Mesenchymal stem cell (in vitro differentiated cells and primary cell): ENCODE results near the gene ZSCAN22.
"Not testable (repeated sequence)": the region's sequence is repeated elsewhere in the genome, so short reads cannot be mapped to it uniquely, and the experiment has no call there.

ENCODE experiments used
- DNase-seq: peaks from one replicate; pipeline ENCODE4 v3.0.0-alpha.2; 2013
- H2AFZ ChIP-seq: one replicate; pipeline ENCODE4 v1.6.1; 2013; ENCODE audit warnings: low read depth, mild to moderate bottlenecking, control low read depth, inconsistent platforms, low read length, moderate library complexity
- H2AK5ac ChIP-seq: 2 replicates; pipeline ENCODE4 v1.6.1; 2013; ENCODE audit warnings: low read length, moderate library complexity, mild to moderate bottlenecking, inconsistent platforms; ENCODE audit not compliant: severe bottlenecking
- H2BK120ac ChIP-seq: one replicate; pipeline ENCODE4 v1.6.1; 2013; ENCODE audit warnings: low read depth, mild to moderate bottlenecking, inconsistent platforms, low read length, moderate library complexity
- H2BK12ac ChIP-seq, 2 experiments: one replicate each; pipeline ENCODE4 v1.6.1; 2013; ENCODE audit warnings: inconsistent platforms in 2 of 2, low read length in 2 of 2, mild to moderate bottlenecking in 2 of 2, moderate library complexity in 2 of 2, control low read depth in 1 of 2
- H2BK15ac ChIP-seq: one replicate; pipeline ENCODE4 v1.6.1; 2013; ENCODE audit warnings: mild to moderate bottlenecking, low read depth, inconsistent platforms; ENCODE audit not compliant: poor library complexity, severe bottlenecking
- H2BK5ac ChIP-seq: 2 replicates; pipeline ENCODE4 v1.6.1; 2013; ENCODE audit warnings: low read depth, mild to moderate bottlenecking, low read length, control low read depth, inconsistent platforms; ENCODE audit not compliant: poor library complexity, severe bottlenecking
- H3K14ac ChIP-seq, 2 experiments: one replicate each; pipeline ENCODE4 v1.6.1; 2013; ENCODE audit warnings: inconsistent platforms in 2 of 2, low read length in 2 of 2, control low read depth in 1 of 2, mild to moderate bottlenecking in 1 of 2, moderate library complexity in 1 of 2
- H3K18ac ChIP-seq, 2 experiments: one replicate each; pipeline ENCODE4 v1.6.1; 2013; ENCODE audit warnings: inconsistent platforms in 2 of 2, low read length in 2 of 2, control low read depth in 1 of 2, low read depth in 1 of 2, mild to moderate bottlenecking in 1 of 2
- H3K23ac ChIP-seq, 2 experiments: one replicate each; pipeline ENCODE4 v1.6.1; 2013; ENCODE audit warnings: inconsistent platforms in 2 of 2, low read length in 2 of 2, mild to moderate bottlenecking in 2 of 2, moderate library complexity in 2 of 2, control low read depth in 1 of 2
- H3K27ac ChIP-seq: 2 replicates; pipeline ENCODE4 v1.5.1; 2013; ENCODE audit warnings: mild to moderate bottlenecking, moderate library complexity, low read length, control low read depth, inconsistent platforms; ENCODE audit not compliant: poor library complexity, severe bottlenecking
- H3K27me3 ChIP-seq, 2 experiments: 2 replicates each; pipeline versions ENCODE4 v1.6.1 to v1.7.0; 2013; ENCODE audit warnings: low read length in 2 of 2, mild to moderate bottlenecking in 2 of 2, moderate library complexity in 2 of 2, control low read depth in 1 of 2, inconsistent platforms in 1 of 2; ENCODE audit not compliant: control insufficient read depth in 1 of 2, insufficient read depth in 1 of 2
- H3K36me3 ChIP-seq, 2 experiments: 2 replicates each; pipeline versions ENCODE4 v1.6.1 to v1.7.0; 2013; ENCODE audit warnings: low read length in 2 of 2, control low read depth in 1 of 2, inconsistent platforms in 1 of 2, low read depth in 1 of 2, mild to moderate bottlenecking in 1 of 2; ENCODE audit not compliant: insufficient read depth in 2 of 2, control insufficient read depth in 1 of 2
- H3K4ac ChIP-seq, 2 experiments: one replicate each; pipeline ENCODE4 v1.6.1; 2013; ENCODE audit warnings: inconsistent platforms in 2 of 2, low read length in 2 of 2, mild to moderate bottlenecking in 2 of 2, moderate library complexity in 2 of 2, control low read depth in 1 of 2, low read depth in 1 of 2
- H3K4me1 ChIP-seq: 2 replicates; pipeline ENCODE4 v1.6.1; 2013; ENCODE audit warnings: low read depth, low read length, control low read depth; ENCODE audit not compliant: control insufficient read depth, insufficient read depth
- H3K4me2 ChIP-seq: 2 replicates; pipeline ENCODE4 v1.6.1; 2013; ENCODE audit warnings: low read length, mild to moderate bottlenecking, inconsistent platforms; ENCODE audit not compliant: poor library complexity, severe bottlenecking
- H3K4me3 ChIP-seq, 2 experiments: 2 replicates each; pipeline versions ENCODE4 v1.5.1 to v1.7.0; 2013; ENCODE audit warnings: low read length in 2 of 2, mild to moderate bottlenecking in 2 of 2, control low read depth in 1 of 2, low read depth in 1 of 2; ENCODE audit not compliant: insufficient read depth in 1 of 2
- H3K79me1 ChIP-seq: replicated peaks from 2 replicates; pipeline ENCODE4 v1.6.1; 2013; ENCODE audit warnings: mild to moderate bottlenecking, control low read depth, low read length, inconsistent platforms; ENCODE audit not compliant: poor library complexity, severe bottlenecking
- H3K9ac ChIP-seq: 2 replicates; pipeline ENCODE4 v1.7.0; 2013; ENCODE audit warnings: mild to moderate bottlenecking, low read length, moderate library complexity
- H3K9me3 ChIP-seq: 2 replicates; pipeline ENCODE4 v1.7.0; 2013; ENCODE audit warnings: mild to moderate bottlenecking, low read length; ENCODE audit not compliant: control insufficient read depth
- H4K8ac ChIP-seq: one replicate; pipeline ENCODE4 v1.6.1; 2013; ENCODE audit warnings: inconsistent platforms, mild to moderate bottlenecking, low read length, moderate library complexity
- H4K91ac ChIP-seq: one replicate; pipeline ENCODE4 v1.6.1; 2013; ENCODE audit warnings: mild to moderate bottlenecking, low read length, inconsistent platforms
- WGBS: methylation state at CpG from one replicate; pipeline ENCODE4 v1.1.7; 2013; ENCODE audit warnings: mixed read lengths; 5-methylcytosine and 5-hydroxymethylcytosine counted together

The ZSCAN22 gene

GRCh38 chr19:58374200-58374599 lies 47.4 kb downstream of the ZSCAN22 start:
- WGBS: 77% methylated on average over 3 of the region's 4 CpGs
- no peak overlapping the region for H2BK120ac ChIP-seq

GRCh38 chr19:58376724-58377123 lies 49.9 kb downstream of the ZSCAN22 start:
- WGBS: 75% methylated on average over 7 of the region's 7 CpGs
- not testable (repeated sequence) for H3K23ac ChIP-seq, H3K4ac ChIP-seq

More at GRCh38 chr19:58374200-58374599, 47.4 kb downstream of the ZSCAN22 start:
- Histone ChIP-seq H2AFZ (no peak overlapping the region), H3K14ac (no peak overlapping the region), H3K9me3 (no peaks in the 10 kb centered on the region), H3K4me3 (no peak overlapping the region), H3K79me1 (peaks cover 20% of the 10 kb centered on the region), H3K4me2 (no peak overlapping the region), H3K36me3 (peaks cover 0 to 6% of the 10 kb centered on the region in 2 experiments), H3K9ac (no peak overlapping the region), H4K91ac (no peak overlapping the region), H2BK5ac (no peak overlapping the region), H2BK15ac (no peak overlapping the region), H3K23ac (no peak overlapping the region), H3K4me1 (peaks cover 6% of the 10 kb centered on the region), H2AK5ac (no peak overlapping the region), H3K27me3 (no peaks in the 10 kb centered on the region), H3K18ac (no peak overlapping the region), H2BK12ac (no peak overlapping the region), H3K27ac (no peak overlapping the region), H4K8ac (no peak overlapping the region), H3K4ac (no peak overlapping the region)
- peak; percentile 44 for DNase-seq

GRCh38 chr19:58379246-58379645 lies 52.5 kb downstream of the ZSCAN22 start:
- H2BK5ac ChIP-seq: no peak overlapping the region
- H3K14ac ChIP-seq: no peak overlapping the region
- no peak overlapping the region for H2BK15ac ChIP-seq
- no peak overlapping the region for H2BK12ac ChIP-seq
- H3K18ac ChIP-seq: no peak overlapping the region
- H3K23ac ChIP-seq: no peak overlapping the region
- H4K91ac ChIP-seq: no peak overlapping the region
- H3K4me2 ChIP-seq: no peak overlapping the region
- H3K9ac ChIP-seq: no peak overlapping the region
- peak overlapping the region; percentile 79 for H4K8ac ChIP-seq
- WGBS: 93% methylated on average over 6 of the region's 6 CpGs
- H3K4ac ChIP-seq: no peak overlapping the region
- no peak overlapping the region for H2BK120ac ChIP-seq
- H2AK5ac ChIP-seq: no peak overlapping the region
- no peak overlapping the region for H2AFZ ChIP-seq
- DNase-seq: no peak
- H3K4me3 ChIP-seq: peak overlapping the region in 1 of 2 experiments; percentile 86
- H3K9me3 ChIP-seq: no peaks in the 10 kb centered on the region
- peaks cover 26% of the 10 kb centered on the region for H3K4me1 ChIP-seq
- H3K27me3 ChIP-seq: no peaks in the 10 kb centered on the region
- H3K27ac ChIP-seq: no peak overlapping the region
- peaks cover 0 to 10% of the 10 kb centered on the region in 2 experiments for H3K36me3 ChIP-seq
- peaks cover 36% of the 10 kb centered on the region for H3K79me1 ChIP-seq

More at GRCh38 chr19:58376724-58377123, 49.9 kb downstream of the ZSCAN22 start:
- H3K14ac ChIP-seq, H2AK5ac ChIP-seq, H3K36me3 ChIP-seq, H3K27me3 ChIP-seq, H3K9ac ChIP-seq, H4K91ac ChIP-seq, H3K4me3 ChIP-seq, H3K18ac ChIP-seq, H3K9me3 ChIP-seq, H2BK120ac ChIP-seq, H4K8ac ChIP-seq, H3K4me2 ChIP-seq, H2BK15ac ChIP-seq, H2BK5ac ChIP-seq, H2BK12ac ChIP-seq, H2AFZ ChIP-seq: not testable (repeated sequence)
- H3K27ac ChIP-seq: peak overlapping the region; percentile 22
- H3K79me1 ChIP-seq: peaks cover 25% of the 10 kb centered on the region
- peaks cover 18% of the 10 kb centered on the region for H3K4me1 ChIP-seq
- DNase-seq: peak; percentile 44

- peak overlapping the region; percentile 86 for H2AFZ ChIP-seq
- peak overlapping the region; percentile 82 for H4K8ac ChIP-seq
- peak overlapping the region; percentile 38 for H2BK15ac ChIP-seq
- H3K23ac ChIP-seq: no peak overlapping the region
- peaks cover 0 to 10% of the 10 kb centered on the region in 2 experiments for H3K36me3 ChIP-seq
- WGBS: 13% methylated on average over 24 of the region's 24 CpGs
- H3K18ac ChIP-seq: peak overlapping the region; percentile 60 to 75
- no peak overlapping the region for H2AK5ac ChIP-seq
- H3K4me2 ChIP-seq: peak overlapping the region; percentile 45
- H3K27me3 ChIP-seq: no peaks in the 10 kb centered on the region
- H3K79me1 ChIP-seq: peaks cover 37% of the 10 kb centered on the region
- H2BK12ac ChIP-seq: no peak overlapping the region
- H3K14ac ChIP-seq: no peak overlapping the region
- H3K4me3 ChIP-seq: peak overlapping the region; percentile 77 to 86
- H3K27ac ChIP-seq: peak overlapping the region; percentile 64
- H3K9ac ChIP-seq: peak overlapping the region; percentile 95
- H2BK5ac ChIP-seq: no peak overlapping the region
- no peaks in the 10 kb centered on the region for H3K9me3 ChIP-seq
- no peak overlapping the region for H2BK120ac ChIP-seq
- H3K4ac ChIP-seq: peak overlapping the region; percentile 0 to 68
- peak overlapping the region; percentile 0 for H4K91ac ChIP-seq
- no peak for DNase-seq
- H3K4me1 ChIP-seq: peaks cover 33% of the 10 kb centered on the region
These were observed 53.4 kb downstream of the ZSCAN22 start for GRCh38 chr19:58380037-58380661.
